GM23338 (cell line): ENCODE results near the gene KCNJ3. TPM values are rescaled to one million over a fixed set of nuclear protein-coding genes. Genes with fewer than 3 reads are reported as not detected.

Experiments
- ATAC-seq: fragments of 200-7000 bp; cut with Tn5 transposase; 3 replicates; pipeline ENCODE4 v1.9.1; 2020
- DNase-seq: peaks from one replicate; pipeline ENCODE4 v3.0.0-alpha.2; 2015; ENCODE audit warnings: low spot score
- H2AFZ ChIP-seq: fragments of 200-600 bp; sonication (generic); 2 replicates; pipeline ENCODE4 v1.8.0; 2016; ENCODE audit warnings: antibody characterized with exemption, mild to moderate bottlenecking, moderate library complexity
- H3F3A ChIP-seq: fragments of 200-600 bp; sonication (generic); replicated peaks from 2 replicates; pipeline ENCODE4 v1.8.0; 2017; ENCODE audit warnings: antibody characterized with exemption, mixed run types, low read depth
- H3K27ac ChIP-seq: fragments of 200-600 bp; sonication (generic); 2 replicates; pipeline ENCODE4 v1.6.1; 2016; ENCODE audit warnings: low read depth
- H3K27me3 ChIP-seq: fragments of 200-600 bp; sonication (generic); 2 replicates; pipeline ENCODE4 v1.8.0; 2016; ENCODE audit warnings: mild to moderate bottlenecking, mixed run types, moderate library complexity; ENCODE audit not compliant: insufficient read depth
- H3K36me3 ChIP-seq: fragments of 200-600 bp; sonication (generic); 2 replicates; pipeline ENCODE4 v1.8.0; 2016; ENCODE audit warnings: mild to moderate bottlenecking; ENCODE audit not compliant: insufficient read depth
- H3K4me1 ChIP-seq: fragments of 200-600 bp; sonication (generic); 2 replicates; pipeline ENCODE4 v1.8.0; 2016; ENCODE audit warnings: mild to moderate bottlenecking, moderate library complexity; ENCODE audit not compliant: insufficient read depth
- H3K4me2 ChIP-seq: fragments of 200-600 bp; sonication (generic); 2 replicates; pipeline ENCODE4 v1.7.1; 2017; ENCODE audit warnings: mixed run types
- H3K4me3 ChIP-seq: fragments of 200-600 bp; sonication (generic); 2 replicates; pipeline ENCODE4 v1.6.1; 2016; ENCODE audit warnings: mixed run types
- H3K79me2 ChIP-seq: fragments of 200-600 bp; sonication (generic); replicated peaks from 2 replicates; pipeline ENCODE4 v1.8.0; 2017; ENCODE audit warnings: mild to moderate bottlenecking; ENCODE audit not compliant: insufficient read depth
- H3K9me2 ChIP-seq: fragments of 200-600 bp; sonication (generic); 2 replicates; pipeline ENCODE4 v1.8.0; 2017; ENCODE audit not compliant: insufficient read depth
- H4K20me1 ChIP-seq: fragments of 200-600 bp; sonication (generic); replicated peaks from 2 replicates; pipeline ENCODE4 v1.8.0; 2017; ENCODE audit warnings: mild to moderate bottlenecking; ENCODE audit not compliant: insufficient read depth
- H3K27ac Mint-ChIP-seq: 2 replicates; pipeline ENCODE4 v1.8.0; 2020; ENCODE audit warnings: inconsistent platforms, mild to moderate bottlenecking, moderate library complexity, mixed read lengths
- H3K27me3 Mint-ChIP-seq: 3 replicates; pipeline ENCODE4 v1.8.0; 2022; ENCODE audit warnings: low read depth, mild to moderate bottlenecking, moderate library complexity, mixed read lengths, inconsistent platforms; ENCODE audit not compliant: insufficient read depth, poor library complexity
- H3K36me3 Mint-ChIP-seq: 3 replicates; pipeline ENCODE4 v1.8.0; 2021; ENCODE audit warnings: low read depth, mild to moderate bottlenecking, inconsistent platforms, moderate library complexity, mixed read lengths
- H3K4me1 Mint-ChIP-seq: 3 replicates; pipeline ENCODE4 v1.8.0; 2020; ENCODE audit warnings: mild to moderate bottlenecking, inconsistent platforms, mixed read lengths
- H3K4me3 Mint-ChIP-seq: 3 replicates; pipeline ENCODE4 v1.8.0; 2021; ENCODE audit warnings: moderate library complexity, mild to moderate bottlenecking, inconsistent platforms, mixed read lengths
- H3K9me3 Mint-ChIP-seq: 3 replicates; pipeline ENCODE4 v1.8.0; 2020; ENCODE audit warnings: moderate library complexity, mild to moderate bottlenecking, inconsistent platforms, mixed read lengths
- CREB1 ChIP-seq: fragments of 250-450 bp; sonication (Bioruptor Pico); IDR thresholded peaks from 2 replicates; pipeline ENCODE4 v1.5.0; 2020; ENCODE audit warnings: low read depth, mild to moderate bottlenecking, moderate library complexity
- ETS1 ChIP-seq: IDR thresholded peaks from 2 replicates; pipeline ENCODE4 v1.6.1; 2016; ENCODE audit warnings: antibody characterized with exemption
- EZH2 ChIP-seq: fragments of 200-600 bp; sonication (generic); IDR thresholded peaks from one replicate; pipeline ENCODE4 v1.8.0; 2017; ENCODE audit warnings: antibody characterized with exemption, mild to moderate bottlenecking, low read depth; ENCODE audit not compliant: unreplicated experiment
- EZH2phosphoT487 ChIP-seq: fragments of 200-600 bp; sonication (generic); IDR thresholded peaks from one replicate; pipeline ENCODE4 v1.8.1; 2018; ENCODE audit warnings: antibody characterized with exemption; ENCODE audit not compliant: unreplicated experiment
- JUNB ChIP-seq: IDR thresholded peaks from one replicate; pipeline ENCODE4 v1.6.1; 2016; ENCODE audit warnings: antibody characterized with exemption; ENCODE audit not compliant: unreplicated experiment
- NANOG ChIP-seq: IDR thresholded peaks from 2 replicates; pipeline ENCODE4 v1.6.1; 2016; ENCODE audit warnings: antibody characterized with exemption, borderline replicate concordance
- POLR2AphosphoS5 ChIP-seq: IDR thresholded peaks from 2 replicates; pipeline ENCODE4 v1.6.1; 2016; ENCODE audit warnings: antibody characterized with exemption, low read depth
- STAT1 ChIP-seq: IDR thresholded peaks from one replicate; pipeline ENCODE4 v1.6.1; 2016; ENCODE audit warnings: antibody characterized with exemption; ENCODE audit not compliant: unreplicated experiment
- ZNF114 ChIP-seq: fragments of 250-450 bp; sonication (Bioruptor Pico); IDR thresholded peaks from 2 replicates; pipeline ENCODE4 v1.5.0; 2020; ENCODE audit warnings: mild to moderate bottlenecking, moderate library complexity
- ZNF331 ChIP-seq: fragments of 250-450 bp; sonication (Bioruptor Pico); IDR thresholded peaks from 2 replicates; pipeline ENCODE4 v1.5.0; 2020; ENCODE audit warnings: low read depth, mild to moderate bottlenecking, moderate library complexity
- ZNF462 ChIP-seq: fragments of 250-450 bp; sonication (Bioruptor Pico); IDR thresholded peaks from 2 replicates; pipeline ENCODE4 v1.5.0; 2020; ENCODE audit warnings: mild to moderate bottlenecking, moderate library complexity
- polyA plus RNA-seq: library from polyadenylated mRNA; unstranded; fragments of >200 nt; fragmentation: Nextera tagmentation; extraction: Ambion mirVana; gene quantifications from 2 replicates; pipeline ENCODE4 v1.2.1, GENCODE V29; 2016
- total RNA-seq: library from RNA; depleted of rRNA; stranded (reverse); fragments of >200 nt; shearing (Covaris generic); gene quantifications from 2 replicates; pipeline ENCODE4 v1.2.3, GENCODE V29; 2014
- TF ChIP-seq, protein P1 (sequence below), 2 experiments: fragments of 200-600 bp in 1 of 2; sonication (generic) in 1 of 2; conservative IDR thresholded peaks; 2 replicates each; pipeline versions ENCODE4 v1.5.1 to v1.6.1; 2016 to 2017; ENCODE audit warnings: antibody characterized with exemption in 2 of 2, low read depth in 2 of 2, mild to moderate bottlenecking in 2 of 2, moderate library complexity in 1 of 2
- TF ChIP-seq, protein P2 (sequence below): IDR thresholded peaks from one replicate; pipeline ENCODE4 v1.6.1; 2018; ENCODE audit warnings: antibody characterized with exemption; ENCODE audit not compliant: unreplicated experiment

Gene KCNJ3
- total and polyA plus RNA-seq, 2 experiments from 2014 or later = 0.05 to 0.28 TPM

- Histone ChIP-seq H3K9me2 (no peaks in the 10 kb centered on the region), H4K20me1 (no peaks in the 10 kb centered on the region), H3K27ac (no peak overlapping the region), H3K27me3 (no peaks in the 10 kb centered on the region), H3K36me3 (no peaks in the 10 kb centered on the region), H2AFZ (no peak overlapping the region), H3K4me2 (no peak overlapping the region), H3K4me3 (no peak overlapping the region), H3F3A (no peaks in the 10 kb centered on the region), H3K79me2 (no peaks in the 10 kb centered on the region), H3K4me1 (no peaks in the 10 kb centered on the region)
- no peak overlapping the region; the same call in 1 of the 2 replicates for H3K27ac Mint-ChIP-seq
- DNase-seq (no peak), ATAC-seq (no peak)
- no peaks in the 10 kb centered on the region for H3K27me3 Mint-ChIP-seq
- H3K9me3 Mint-ChIP-seq = no peaks in the 10 kb centered on the region
- H3K4me3 Mint-ChIP-seq = no peak overlapping the region
- TF ChIP-seq ETS1 = no peak
- TF ChIP-seq, protein P1, sequence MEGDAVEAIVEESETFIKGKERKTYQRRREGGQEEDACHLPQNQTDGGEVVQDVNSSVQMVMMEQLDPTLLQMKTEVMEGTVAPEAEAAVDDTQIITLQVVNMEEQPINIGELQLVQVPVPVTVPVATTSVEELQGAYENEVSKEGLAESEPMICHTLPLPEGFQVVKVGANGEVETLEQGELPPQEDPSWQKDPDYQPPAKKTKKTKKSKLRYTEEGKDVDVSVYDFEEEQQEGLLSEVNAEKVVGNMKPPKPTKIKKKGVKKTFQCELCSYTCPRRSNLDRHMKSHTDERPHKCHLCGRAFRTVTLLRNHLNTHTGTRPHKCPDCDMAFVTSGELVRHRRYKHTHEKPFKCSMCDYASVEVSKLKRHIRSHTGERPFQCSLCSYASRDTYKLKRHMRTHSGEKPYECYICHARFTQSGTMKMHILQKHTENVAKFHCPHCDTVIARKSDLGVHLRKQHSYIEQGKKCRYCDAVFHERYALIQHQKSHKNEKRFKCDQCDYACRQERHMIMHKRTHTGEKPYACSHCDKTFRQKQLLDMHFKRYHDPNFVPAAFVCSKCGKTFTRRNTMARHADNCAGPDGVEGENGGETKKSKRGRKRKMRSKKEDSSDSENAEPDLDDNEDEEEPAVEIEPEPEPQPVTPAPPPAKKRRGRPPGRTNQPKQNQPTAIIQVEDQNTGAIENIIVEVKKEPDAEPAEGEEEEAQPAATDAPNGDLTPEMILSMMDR (conservative IDR thresholded peaks at IDR 0.05; ENCODE audit: low read depth in 2 of 2) = no peak
- TF ChIP-seq NANOG = no peak
- TF ChIP-seq POLR2AphosphoS5 = no peak
- no peak for TF ChIP-seq EZH2
- TF ChIP-seq ZNF114 (CRISPR knock-in tag) = no peak
- TF ChIP-seq ZNF331 = no peak
- TF ChIP-seq, protein P2, sequence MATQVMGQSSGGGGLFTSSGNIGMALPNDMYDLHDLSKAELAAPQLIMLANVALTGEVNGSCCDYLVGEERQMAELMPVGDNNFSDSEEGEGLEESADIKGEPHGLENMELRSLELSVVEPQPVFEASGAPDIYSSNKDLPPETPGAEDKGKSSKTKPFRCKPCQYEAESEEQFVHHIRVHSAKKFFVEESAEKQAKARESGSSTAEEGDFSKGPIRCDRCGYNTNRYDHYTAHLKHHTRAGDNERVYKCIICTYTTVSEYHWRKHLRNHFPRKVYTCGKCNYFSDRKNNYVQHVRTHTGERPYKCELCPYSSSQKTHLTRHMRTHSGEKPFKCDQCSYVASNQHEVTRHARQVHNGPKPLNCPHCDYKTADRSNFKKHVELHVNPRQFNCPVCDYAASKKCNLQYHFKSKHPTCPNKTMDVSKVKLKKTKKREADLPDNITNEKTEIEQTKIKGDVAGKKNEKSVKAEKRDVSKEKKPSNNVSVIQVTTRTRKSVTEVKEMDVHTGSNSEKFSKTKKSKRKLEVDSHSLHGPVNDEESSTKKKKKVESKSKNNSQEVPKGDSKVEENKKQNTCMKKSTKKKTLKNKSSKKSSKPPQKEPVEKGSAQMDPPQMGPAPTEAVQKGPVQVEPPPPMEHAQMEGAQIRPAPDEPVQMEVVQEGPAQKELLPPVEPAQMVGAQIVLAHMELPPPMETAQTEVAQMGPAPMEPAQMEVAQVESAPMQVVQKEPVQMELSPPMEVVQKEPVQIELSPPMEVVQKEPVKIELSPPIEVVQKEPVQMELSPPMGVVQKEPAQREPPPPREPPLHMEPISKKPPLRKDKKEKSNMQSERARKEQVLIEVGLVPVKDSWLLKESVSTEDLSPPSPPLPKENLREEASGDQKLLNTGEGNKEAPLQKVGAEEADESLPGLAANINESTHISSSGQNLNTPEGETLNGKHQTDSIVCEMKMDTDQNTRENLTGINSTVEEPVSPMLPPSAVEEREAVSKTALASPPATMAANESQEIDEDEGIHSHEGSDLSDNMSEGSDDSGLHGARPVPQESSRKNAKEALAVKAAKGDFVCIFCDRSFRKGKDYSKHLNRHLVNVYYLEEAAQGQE = no peak
- TF ChIP-seq JUNB = no peak
- TF ChIP-seq ZNF462 (CRISPR knock-in tag) = no peak
- TF ChIP-seq CREB1 (CRISPR knock-in tag) = no peak
- TF ChIP-seq STAT1 = no peak
- TF ChIP-seq EZH2phosphoT487 = no peak
- no peaks in the 10 kb centered on the region for H3K4me1 Mint-ChIP-seq
- no peaks in the 10 kb centered on the region for H3K36me3 Mint-ChIP-seq
These were observed 22.2 kb downstream of the KCNJ3 start for GRCh38 chr2:154720651-154721050.
